CD4-positive, alpha-beta T cell treated with Interleukin-15 for 1 hour (primary cell): ENCODE measurements around the gene PLEKHG4.
A peak's percentile ranks its signal among the peaks of the same experiment; 100 is the strongest.

Experiments used
- DNase-seq: peaks from one replicate; pipeline ENCODE4 v3.0.0-alpha.2; 2020

PLEKHG4 gene

DNA sequence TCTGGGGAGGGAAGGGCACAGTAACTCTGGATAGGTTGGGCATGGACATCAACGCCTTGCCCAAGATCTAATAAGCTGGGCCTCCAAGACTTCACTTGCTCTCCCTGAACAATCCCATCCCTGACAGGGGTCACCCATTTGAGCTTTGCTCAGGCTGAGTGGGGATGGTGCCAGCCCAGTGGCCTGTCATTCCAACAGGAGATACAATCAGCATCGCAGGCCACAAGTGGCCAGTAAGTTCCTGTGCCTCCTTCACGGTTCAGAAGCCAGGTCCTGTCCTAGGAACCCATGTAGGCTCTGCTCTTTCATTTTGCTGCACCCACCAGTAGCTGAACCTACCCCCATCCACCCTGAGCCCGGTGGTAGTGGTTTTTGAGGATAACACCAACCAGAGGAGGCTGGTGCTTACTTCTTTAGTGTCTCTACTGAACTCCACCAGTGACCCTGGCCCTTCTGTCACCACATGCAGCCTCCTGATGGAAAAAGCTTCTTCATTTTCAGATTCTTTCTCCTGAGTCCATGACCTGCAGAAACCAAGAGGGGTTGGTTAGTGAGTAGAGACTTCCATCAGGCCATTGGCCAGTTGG, 14.9 kb downstream of the PLEKHG4 start:
- DNase-seq, result no peak

DNA sequence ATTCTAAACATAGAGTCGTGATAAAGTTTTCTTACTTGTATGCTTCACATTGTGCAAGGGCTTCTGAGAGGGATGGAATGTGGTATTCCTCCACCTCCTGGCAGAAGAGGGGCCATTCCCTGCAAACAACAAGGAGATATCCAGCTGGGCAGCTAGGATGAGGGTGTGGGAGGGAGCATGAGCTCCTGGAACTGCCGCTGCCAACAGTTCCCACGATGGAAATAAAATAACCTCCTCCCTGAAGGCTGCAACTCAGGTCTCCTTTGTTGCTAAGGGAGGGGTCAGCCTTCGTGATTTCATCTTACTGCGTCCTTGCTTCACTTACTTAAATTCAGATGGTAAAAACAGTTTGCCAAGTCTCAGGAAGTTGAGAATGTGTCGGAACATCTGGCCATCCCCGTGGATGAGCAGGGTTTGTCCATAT, 15.6 kb downstream of the PLEKHG4 start:
- DNase-seq, result no peak

DNA sequence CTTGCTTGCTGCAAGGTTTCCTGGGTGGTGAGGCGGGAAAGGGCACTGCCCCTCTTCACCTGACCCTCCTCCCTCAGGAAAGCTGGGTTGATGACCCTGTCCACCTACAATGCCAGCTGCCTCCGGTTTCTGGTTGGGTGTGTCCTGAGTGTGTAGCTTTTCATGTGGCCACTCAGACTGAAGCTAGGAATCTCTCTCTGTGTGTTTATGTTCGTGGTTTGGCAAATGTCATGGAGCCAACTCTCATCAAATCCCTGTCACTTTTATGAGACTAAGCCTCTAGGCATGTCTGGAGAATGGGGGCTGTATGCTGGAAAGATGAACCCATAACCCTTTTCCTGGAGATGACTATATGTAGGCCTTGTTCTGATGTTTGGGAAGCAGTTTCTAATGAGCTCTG, 17.1 kb downstream of the PLEKHG4 start:
- DNase-seq, result no peak

DNA sequence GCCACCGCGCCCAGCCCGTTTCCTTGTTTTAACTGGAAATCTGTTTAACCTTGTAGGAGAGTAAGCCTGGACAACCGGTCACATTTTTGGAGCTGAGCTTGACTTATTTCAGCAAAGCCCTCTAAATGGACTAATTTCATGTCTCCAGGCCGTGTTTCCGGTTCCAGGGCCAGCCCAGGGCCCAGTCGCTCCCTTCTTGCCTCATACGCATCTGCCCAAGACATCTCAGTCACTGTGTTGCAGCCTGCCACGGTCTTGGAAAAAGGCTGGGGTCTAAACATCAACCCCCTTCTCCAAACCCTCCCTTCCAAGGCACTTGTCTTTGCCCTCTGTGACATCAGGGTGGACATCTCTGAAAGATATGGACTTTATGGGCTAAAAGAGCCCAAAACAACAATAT, 18.9 kb downstream of the PLEKHG4 start:
- no peak for DNase-seq

DNA sequence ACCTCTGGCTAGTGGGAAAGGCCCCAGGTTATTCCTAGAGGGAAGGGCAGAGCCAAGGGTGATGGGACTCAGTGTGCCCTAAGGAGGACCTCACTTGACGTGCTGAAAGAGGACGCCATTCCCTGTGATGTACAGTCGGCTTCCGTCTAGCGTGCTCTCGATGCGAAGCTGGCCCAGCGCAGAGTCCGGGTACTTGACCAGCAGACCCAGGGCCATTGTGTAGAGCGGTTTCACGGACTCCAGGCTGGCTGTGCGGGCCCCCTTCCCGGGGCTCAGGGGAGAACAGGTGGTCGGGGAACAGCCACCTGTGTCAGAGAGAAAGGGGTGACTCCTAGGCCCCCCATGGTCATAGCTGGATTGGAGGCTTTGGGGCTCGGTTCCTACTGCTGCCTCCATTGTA, 19.9 kb downstream of the PLEKHG4 start:
- no peak for DNase-seq

DNA sequence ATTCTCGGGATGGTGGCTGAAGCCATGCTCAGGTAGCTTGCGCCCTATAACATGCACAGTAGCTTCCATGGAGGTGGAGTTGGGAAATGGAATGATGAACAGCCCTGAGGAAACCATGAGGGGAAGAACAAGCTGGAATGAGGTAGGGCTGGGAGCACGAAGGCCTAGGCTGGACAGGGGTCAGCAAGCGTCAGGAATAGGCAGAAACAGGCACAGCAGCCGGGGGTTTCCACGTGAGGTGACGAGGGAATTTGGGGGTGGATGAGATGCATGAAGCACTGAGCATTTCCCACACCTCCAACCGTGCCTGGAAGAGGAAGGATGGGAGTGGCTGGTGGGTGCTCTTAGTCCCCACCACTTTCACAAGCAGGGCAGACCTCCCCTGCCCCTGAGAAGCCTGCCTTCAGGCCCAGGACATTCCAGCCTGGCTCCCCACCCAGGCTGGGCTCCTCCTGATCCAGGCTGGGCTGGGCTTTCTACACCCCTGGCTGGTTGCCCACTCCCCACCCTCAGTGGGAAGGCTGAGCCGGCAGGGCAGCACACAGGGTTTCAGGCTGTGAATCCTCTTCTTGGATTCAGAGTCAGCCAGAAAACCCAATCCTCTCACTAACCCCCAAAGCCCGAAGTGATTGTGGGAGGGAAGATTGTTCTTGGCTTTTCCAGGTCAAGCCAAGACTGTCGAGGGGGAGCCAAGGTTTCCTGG, 21.9 kb downstream of the PLEKHG4 start:
- no peak for DNase-seq

DNA sequence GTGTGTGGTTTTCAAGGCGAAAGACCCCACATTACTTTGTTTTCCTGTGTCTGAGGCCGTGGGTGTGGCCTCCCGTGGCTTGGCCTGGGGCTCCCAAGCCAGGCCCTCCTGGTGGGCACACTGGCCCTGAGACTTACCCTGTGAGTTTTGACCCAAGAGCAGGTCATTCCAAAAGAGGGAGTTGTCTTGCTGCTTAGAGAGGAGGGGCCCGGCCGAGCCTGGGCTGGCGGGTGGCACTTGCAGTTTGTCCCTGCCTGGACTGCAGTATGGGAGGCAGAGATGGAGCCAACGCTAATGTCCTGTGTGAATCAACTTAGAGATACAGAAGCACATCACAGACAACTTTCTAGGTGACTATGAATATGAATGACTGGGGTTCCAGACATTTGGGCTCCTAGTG, 22.7 kb downstream of the PLEKHG4 start:
- DNase-seq, result no peak

DNA sequence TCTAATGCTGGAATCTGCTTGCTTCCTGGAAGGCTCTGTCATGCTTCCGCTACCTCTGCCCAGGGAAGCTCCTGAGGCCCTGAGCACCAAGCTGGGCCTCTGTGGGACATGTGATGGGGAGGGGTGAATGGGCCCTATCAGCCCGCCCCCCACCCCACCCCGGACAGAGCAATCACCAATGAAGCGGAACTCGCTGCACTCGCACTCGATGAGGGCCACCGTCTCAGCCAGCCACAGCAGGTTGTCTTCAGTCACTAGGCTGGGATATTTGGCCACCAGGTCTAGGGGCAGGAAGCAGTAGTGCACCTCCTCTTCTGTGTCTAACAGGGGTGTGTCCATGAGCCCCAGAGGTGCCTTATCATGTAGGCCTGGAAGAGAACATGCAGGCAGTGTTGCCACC, 23.6 kb downstream of the PLEKHG4 start:
- DNase-seq, result no peak

DNA sequence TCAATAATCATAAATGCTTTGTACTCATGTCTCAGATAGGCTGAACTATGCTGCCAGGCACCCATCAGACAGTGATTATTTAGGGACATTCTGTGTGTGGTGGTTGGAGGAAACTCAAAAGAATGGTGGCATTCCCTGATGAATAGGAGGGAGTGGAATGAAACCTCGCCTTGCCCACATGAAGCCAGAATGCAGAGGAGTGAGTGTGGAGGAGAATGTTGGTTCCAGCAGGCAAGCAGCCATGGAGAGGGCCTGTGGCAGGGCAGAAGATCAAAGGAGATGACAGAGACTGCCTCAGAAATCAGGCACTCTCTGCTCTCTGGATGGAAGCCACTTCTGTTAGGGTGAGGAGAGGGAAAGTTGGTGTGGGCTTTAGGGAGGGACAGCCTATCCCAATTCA, 24.7 kb downstream of the PLEKHG4 start:
- no peak for DNase-seq

DNA sequence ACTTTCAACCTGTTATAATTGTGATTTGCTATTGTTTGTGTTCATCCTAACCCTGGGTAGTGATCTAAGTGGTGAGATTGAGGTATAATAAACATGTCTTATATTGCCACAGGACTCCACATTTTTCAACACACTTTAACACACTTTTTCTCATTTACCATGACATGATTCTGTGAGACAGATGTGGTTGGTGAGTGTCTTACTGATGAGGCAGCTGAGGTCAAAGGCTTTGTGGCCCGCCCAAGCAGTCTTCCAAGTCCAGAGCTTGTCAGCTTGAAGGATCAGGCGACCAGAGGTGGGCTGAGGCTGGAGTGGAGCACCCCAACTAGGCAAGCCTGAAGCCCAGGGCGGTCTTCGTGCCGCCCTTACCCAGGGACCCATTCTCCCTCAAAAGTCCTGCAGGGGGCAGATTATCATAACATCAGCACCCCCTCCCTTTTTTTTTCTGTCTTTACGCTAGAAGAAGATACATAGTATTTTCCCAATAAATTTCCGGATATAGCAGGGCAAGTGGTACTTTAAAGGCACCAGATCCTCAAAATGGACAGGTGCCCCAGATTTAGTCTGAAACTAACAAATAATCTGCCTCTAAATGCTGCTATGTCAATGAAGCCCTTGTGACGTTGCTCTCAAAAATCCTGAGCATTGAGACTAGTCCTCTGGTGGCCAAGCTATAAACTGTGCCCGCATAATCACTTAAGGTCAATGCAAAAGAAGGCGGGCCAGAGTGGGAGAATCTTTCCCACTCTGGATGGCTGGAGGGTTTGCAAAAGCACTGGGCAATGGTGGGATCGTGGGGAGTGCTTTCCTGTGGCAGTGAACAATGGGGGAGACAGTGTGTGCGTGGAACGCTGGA, 26.1 kb downstream of the PLEKHG4 start:
- no peak for DNase-seq

DNA sequence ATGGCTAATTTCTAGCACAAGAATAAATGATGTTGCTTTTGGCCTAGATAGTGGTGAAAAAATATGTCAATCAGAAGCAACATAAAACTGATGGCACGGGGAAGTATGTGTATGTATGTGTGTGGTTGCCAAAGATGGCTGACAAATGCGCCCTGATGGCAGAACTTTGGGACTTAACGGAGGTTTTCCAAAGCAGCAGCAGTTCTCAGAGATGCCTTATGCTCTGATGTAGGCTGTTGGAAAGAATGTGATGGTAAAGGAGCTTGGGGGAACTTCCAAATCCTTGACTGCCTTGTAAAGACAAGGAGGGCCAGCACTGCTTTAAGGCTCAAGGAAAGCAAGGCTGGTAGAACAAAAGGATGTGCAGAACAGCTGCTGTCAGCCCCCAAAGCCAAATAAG, 31.2 kb downstream of the PLEKHG4 start:
- DNase-seq, result no peak

DNA sequence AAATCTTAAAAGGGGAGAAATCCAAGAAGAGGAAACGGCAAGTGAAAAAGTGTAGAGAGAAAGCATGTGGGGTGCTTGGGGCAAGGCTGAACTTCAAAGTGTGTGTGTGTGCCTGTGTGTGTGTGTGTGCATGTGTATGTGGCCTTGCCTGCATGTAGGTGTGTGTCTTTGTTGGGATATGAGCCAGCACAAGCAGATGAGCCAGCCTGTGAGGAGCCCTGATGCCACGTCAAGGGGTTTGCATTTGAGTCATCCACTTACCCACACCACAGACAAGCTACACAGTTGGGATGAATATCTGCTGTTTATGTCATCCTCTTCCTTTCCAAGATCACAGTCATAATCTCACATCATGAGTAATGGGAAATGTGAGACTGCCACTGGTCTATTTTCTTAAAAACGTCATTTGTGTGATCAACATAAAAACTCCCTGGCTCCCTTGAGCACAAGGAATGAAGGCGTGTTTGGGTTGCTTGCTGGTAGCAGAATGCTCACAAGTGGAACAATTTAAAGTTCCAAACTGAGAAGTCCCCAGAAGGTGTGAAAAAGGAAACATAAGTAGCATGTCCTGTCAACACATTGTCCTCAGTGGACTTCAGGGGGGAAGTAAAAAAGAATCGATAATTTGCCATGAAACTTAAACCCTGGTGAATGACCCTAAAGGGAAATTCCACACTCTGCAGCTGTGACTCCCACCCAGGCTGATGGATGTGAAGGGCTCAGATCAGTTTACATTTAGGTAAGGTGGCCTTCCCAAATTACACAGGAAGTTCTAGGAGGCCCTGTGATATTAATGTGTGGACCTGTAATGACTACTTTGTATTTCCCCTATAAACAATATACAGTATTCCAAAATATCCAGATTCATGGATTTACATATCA, 32.5 kb downstream of the PLEKHG4 start:
- no peak for DNase-seq

DNA sequence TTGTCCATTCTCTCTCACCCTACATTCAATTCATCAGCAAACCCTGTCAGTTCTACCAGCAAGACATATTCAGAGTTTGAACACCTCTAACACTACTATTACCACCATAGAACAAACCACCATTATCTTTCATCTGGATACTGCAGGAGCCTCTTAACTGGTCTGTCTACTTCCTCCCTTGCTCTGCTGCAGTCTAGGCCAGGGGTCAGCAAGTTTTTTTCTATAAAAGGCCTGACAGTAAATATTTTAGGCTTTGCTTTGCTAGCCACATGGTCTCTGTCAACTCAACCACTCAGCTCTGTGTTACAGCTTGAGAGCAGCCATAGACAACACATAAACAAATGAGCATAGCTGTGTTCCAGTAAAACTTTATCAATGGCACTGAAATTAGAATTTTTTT, 33.4 kb downstream of the PLEKHG4 start:
- DNase-seq, result no peak

DNA sequence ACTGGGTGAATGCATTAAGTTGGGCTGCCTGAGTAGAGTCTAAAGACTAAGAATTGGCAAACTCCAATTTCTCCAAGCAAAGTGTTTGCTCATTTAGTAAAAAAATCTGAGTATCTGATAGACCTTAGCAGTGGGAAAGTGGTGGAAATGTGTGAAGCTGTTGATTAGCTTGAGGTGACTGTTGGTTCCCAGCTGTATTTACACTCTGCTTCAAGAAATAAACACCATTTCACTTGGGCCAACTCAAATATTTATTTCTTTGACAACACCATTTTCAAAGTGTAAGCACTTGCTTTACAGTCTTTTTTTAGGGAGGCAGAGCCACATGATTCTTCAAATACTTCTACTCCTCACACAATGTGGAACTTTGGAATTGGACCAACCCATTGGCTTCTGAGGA, 38.5 kb downstream of the PLEKHG4 start:
- DNase-seq, result no peak

DNA sequence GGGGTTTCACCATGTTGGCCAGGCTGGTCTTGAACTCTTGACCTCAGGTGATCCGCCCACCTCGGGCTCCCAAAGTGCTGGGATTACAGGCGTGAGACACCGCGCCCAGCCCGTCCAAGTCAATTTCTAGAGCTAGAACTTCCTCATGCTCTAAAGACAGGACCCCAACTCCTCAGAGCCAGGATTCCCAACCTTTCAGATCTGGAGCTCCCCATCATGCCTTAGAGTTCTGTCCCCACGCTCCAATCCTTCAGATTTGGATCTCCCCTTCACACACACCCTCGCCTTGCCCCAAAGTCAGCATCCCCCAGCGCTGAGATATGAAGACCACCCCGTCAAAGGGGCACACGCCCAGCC, 46.8 kb downstream of the PLEKHG4 start:
- DNase-seq, result no peak

DNA sequence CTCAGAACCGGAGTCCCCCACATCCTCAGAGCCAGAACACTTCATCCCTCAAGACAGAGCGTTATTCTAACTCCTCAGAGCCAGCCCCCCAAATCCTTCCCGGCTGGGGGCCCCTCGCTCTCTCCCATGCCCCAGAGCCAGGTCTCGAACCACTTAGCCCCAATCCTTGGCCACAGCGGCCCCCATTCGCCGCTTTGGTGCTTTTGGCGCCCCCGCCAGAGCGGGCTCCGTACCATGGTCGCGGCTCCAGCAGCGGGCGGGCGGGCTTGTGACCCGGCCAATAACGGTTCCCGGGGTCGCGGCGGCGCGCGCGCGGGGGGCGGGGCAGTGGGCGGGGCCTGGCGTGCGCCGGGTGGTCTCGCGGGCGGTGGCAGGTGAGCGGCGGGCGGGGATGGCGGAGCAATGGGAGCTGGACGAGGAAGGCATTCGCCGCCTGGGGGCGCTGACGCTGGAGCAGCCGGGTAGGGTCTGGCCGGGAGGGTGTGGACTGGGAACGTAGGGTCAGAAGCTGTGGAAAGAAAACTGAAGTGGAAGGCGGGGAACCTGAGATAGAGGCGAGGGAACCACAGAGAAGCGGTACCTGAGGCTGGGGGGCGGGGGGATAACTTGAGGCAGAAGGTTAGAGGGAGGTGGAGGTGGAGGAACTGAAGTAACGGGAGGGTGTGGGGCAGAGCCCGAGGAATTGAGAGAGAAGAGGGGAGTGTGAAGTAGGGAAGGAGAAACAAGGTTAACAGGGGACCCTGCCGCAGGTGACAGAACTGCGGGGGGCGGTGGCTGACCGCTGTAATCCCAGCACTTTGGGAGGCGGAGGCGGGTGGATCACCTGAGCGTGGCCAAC, 47.4 kb downstream of the PLEKHG4 start, which contains the start of the genes KCTD19 and LRRC36:
Gene KCTD19, minus strand, starts transcription at position 270 of the 838 bp plus-strand sequence. Its CDS starts 34 bp downstream, at position 236.
Gene LRRC36, plus strand, starts transcription at position 344 of the 838 bp plus-strand sequence. Its CDS starts 48 bp downstream, at position 392.
- DNase-seq, result peak; percentile 67

DNA sequence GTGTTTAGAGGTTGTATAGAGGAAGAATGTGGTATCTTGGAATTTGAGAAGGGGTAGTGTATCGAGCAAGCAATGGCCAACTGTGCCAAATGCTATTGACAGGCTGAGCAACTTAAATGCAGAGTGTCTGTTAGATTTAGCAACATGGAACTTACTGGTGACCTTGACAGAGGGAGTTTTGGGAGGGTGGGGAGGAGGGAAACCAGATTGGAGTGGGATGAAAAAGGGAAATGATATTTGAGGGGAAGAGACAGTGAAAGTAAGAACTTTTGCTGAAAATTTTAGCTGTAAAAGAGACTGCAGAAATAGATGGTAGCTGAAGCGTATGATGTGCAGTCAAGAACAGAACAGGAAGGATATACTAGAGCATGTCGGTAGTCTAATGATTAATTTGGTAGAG, 48.4 kb downstream of the PLEKHG4 start:
- no peak for DNase-seq

DNA sequence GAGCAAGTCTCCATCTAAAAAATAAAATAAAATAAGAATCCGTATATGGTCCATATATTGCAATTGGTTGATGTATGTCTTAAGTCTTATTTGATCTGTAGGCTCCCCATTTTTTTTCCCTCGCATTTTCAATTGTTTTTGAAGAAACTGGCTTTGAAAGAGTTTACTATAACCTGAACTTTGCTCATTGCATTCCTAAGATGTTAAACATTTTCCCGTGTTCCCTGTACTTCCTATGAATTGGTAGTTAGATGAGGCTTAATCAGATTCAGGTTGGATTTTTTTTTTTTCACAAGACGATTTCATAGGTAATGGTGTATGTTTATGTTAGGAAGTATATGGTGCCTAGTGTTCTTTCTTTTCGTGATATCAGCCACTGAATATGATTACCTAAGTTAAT, 50.6 kb downstream of the PLEKHG4 start:
- DNase-seq, result no peak

DNA sequence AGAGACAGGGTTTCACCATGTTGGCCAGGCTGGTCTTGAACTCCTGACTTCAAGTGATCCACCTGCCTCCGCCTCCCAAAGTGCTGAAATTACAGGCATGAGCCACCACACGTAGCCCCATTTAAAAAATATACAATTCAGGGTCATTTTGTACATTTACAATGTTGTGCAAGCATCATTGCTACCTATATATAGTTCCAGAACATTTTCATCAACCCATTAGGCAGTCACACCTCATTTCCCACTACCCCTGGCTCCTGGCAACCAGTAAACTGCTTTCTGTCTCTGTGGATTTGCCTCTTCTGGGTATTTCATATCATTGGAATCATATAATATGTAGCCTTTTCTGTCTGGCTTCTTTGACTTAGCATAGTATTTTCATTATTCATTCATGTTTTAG, 54.0 kb downstream of the PLEKHG4 start:
- no peak for DNase-seq

DNA sequence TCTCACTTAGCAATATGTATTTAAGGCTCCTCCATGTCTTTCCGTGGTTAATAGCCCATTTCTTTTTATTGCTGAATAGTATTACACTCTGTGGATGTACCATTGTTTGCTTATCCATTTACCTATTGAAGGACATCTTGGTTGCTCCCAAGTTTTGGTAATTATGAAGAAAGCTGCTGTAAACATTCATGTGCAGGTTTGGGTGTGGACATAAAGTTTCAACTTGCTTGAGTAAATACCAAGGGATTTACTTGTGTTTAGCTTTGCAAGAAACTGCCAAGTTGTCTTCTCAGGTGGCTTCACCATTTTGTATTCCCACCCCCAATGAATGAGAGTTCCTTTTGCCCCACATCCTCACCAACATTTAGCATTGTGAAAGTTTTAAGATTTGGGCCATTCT, 56.8 kb downstream of the PLEKHG4 start:
- no peak for DNase-seq

DNA sequence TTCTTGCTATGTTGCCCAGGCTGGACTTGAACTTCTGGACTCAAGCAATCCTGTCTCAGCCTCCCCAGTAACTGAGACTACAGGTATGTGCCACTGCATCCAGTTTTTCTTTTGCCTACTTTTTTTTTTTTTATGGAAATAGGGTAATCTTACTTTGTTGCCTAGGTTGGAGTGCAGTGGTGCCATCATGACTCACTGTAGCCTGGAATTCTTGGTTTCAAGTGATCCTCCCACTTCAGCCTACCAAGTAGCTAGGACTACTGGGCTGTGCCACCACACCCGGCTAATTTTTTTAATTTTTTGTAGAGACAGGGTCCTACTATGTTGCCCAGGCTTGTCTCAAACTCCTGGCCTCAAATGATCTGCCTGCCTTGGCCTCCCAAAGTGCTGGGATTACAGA, 57.3 kb downstream of the PLEKHG4 start:
- no peak for DNase-seq
